Karpas-422 (cell line): ENCODE measurements around the gene CTIF. TPM values are rescaled to one million over a fixed set of nuclear protein-coding genes. Genes with fewer than 3 reads are reported as not detected.

Source experiments
- DNase-seq: peaks from one replicate; pipeline ENCODE4 v3.0.0-alpha.2; 2015
- H2AFZ ChIP-seq: fragments of 200-600 bp; sonication (generic); 2 replicates; pipeline ENCODE4 v1.6.1; 2014; ENCODE audit warnings: antibody characterized with exemption, low read length, mixed read lengths
- H3K27ac ChIP-seq: fragments of 200-600 bp; sonication (generic); 2 replicates; pipeline ENCODE4 v1.5.1; 2014; ENCODE audit warnings: mild to moderate bottlenecking, low read length, moderate library complexity
- H3K27me3 ChIP-seq: fragments of 200-600 bp; sonication (generic); 2 replicates; pipeline ENCODE4 v1.6.1; 2014; ENCODE audit warnings: low read length, mixed read lengths
- H3K36me3 ChIP-seq: fragments of 200-600 bp; sonication (generic); 2 replicates; pipeline ENCODE4 v1.6.1; 2014; ENCODE audit warnings: low read length, mixed read lengths; ENCODE audit not compliant: insufficient read depth
- H3K4me1 ChIP-seq: fragments of 200-600 bp; sonication (generic); 2 replicates; pipeline ENCODE4 v1.6.1; 2014; ENCODE audit warnings: mild to moderate bottlenecking, low read length, mixed read lengths
- H3K4me2 ChIP-seq: fragments of 200-600 bp; sonication (generic); 2 replicates; pipeline ENCODE4 v1.6.1; 2014; ENCODE audit warnings: low read length, low read depth, mild to moderate bottlenecking; ENCODE audit not compliant: poor library complexity, severe bottlenecking
- H3K4me3 ChIP-seq: fragments of 200-600 bp; sonication (generic); 2 replicates; pipeline ENCODE4 v1.5.1; 2014; ENCODE audit warnings: mild to moderate bottlenecking, antibody characterized with exemption, low read length, mixed read lengths
- H3K79me2 ChIP-seq: fragments of 200-600 bp; sonication (generic); 2 replicates; pipeline ENCODE4 v1.6.1; 2014; ENCODE audit warnings: mild to moderate bottlenecking, low read length, mixed read lengths
- H3K9ac ChIP-seq: fragments of 200-600 bp; sonication (generic); 2 replicates; pipeline ENCODE4 v1.6.0; 2014; ENCODE audit warnings: low read length
- H3K9me2 ChIP-seq: fragments of 200-600 bp; sonication (generic), shearing (Covaris generic); replicated peaks from 2 replicates; pipeline ENCODE4 v1.6.0; 2014; ENCODE audit warnings: mild to moderate bottlenecking, low read length, moderate library complexity; ENCODE audit not compliant: insufficient read depth
- H3K9me3 ChIP-seq: fragments of 300-700, 200-600 bp; sonication (generic); 2 replicates; pipeline ENCODE4 v1.6.1; 2014; ENCODE audit warnings: low read length, mixed read lengths
- H4K20me1 ChIP-seq: fragments of 200-600 bp; sonication (generic); 2 replicates; pipeline ENCODE4 v1.6.1; 2014; ENCODE audit warnings: mild to moderate bottlenecking, antibody characterized with exemption, low read length, low read depth; ENCODE audit not compliant: insufficient read depth
- total RNA-seq: library from RNA; depleted of rRNA; stranded (reverse); fragments of >200 nt; shearing (Covaris generic); gene quantifications from 2 replicates; pipeline ENCODE4 v1.2.3, GENCODE V29; 2014; ENCODE audit warnings: low replicate concordance

The CTIF gene
- total RNA-seq, 1 experiment from 2014 or later = 0.60 TPM

GRCh38 chr18:48638896-48639771, 100.3 kb downstream of the CTIF start:
- Histone ChIP-seq H4K20me1 (no peaks in the 10 kb centered on the region), H3K9me3 (no peaks in the 10 kb centered on the region), H3K9me2 (no peaks in the 10 kb centered on the region), H3K36me3 (no peaks in the 10 kb centered on the region), H2AFZ (no peak overlapping the region), H3K79me2 (no peaks in the 10 kb centered on the region), H3K27ac (no peak overlapping the region), H3K27me3 (no peaks in the 10 kb centered on the region), H3K9ac (no peak overlapping the region), H3K4me3 (no peak overlapping the region), H3K4me1 (peaks cover 10% of the 10 kb centered on the region), H3K4me2 (no peak overlapping the region)
- DNase-seq = peak; percentile 27

- H2AFZ ChIP-seq = no peak overlapping the region
- H3K4me2 ChIP-seq = no peak overlapping the region
- peaks cover 10% of the 10 kb centered on the region for H3K4me1 ChIP-seq
- no peak overlapping the region for H3K9ac ChIP-seq
- no peaks in the 10 kb centered on the region for H3K36me3 ChIP-seq
- H3K9me3 ChIP-seq = no peaks in the 10 kb centered on the region
- H4K20me1 ChIP-seq = no peaks in the 10 kb centered on the region
- H3K27me3 ChIP-seq = no peaks in the 10 kb centered on the region
- no peak overlapping the region for H3K27ac ChIP-seq
- no peaks in the 10 kb centered on the region for H3K9me2 ChIP-seq
- no peaks in the 10 kb centered on the region for H3K79me2 ChIP-seq
- peak; percentile 56 for DNase-seq
- H3K4me3 ChIP-seq = no peak overlapping the region
Observed at GRCh38 chr18:48639772-48640432, 101.1 kb downstream of the CTIF start.

- H3K79me2 ChIP-seq = no peaks in the 10 kb centered on the region
- H3K9me2 ChIP-seq = no peaks in the 10 kb centered on the region
- no peaks in the 10 kb centered on the region for H3K9me3 ChIP-seq
- H3K27ac ChIP-seq = no peak overlapping the region
- no peak overlapping the region for H3K9ac ChIP-seq
- no peaks in the 10 kb centered on the region for H3K36me3 ChIP-seq
- DNase-seq = peak; percentile 12
- no peaks in the 10 kb centered on the region for H4K20me1 ChIP-seq
- H3K27me3 ChIP-seq = no peaks in the 10 kb centered on the region
- peaks cover 10% of the 10 kb centered on the region for H3K4me1 ChIP-seq
- H3K4me2 ChIP-seq = no peak overlapping the region
- H2AFZ ChIP-seq = no peak overlapping the region
- no peak overlapping the region for H3K4me3 ChIP-seq
Observed at GRCh38 chr18:48640566-48641270, 101.9 kb downstream of the CTIF start.

- no peak overlapping the region for H3K4me3 ChIP-seq
- H3K4me2 ChIP-seq = no peak overlapping the region
- H3K27ac ChIP-seq = no peak overlapping the region
- peak; percentile 11 for DNase-seq
- no peaks in the 10 kb centered on the region for H3K79me2 ChIP-seq
- no peaks in the 10 kb centered on the region for H3K9me3 ChIP-seq
- H3K9ac ChIP-seq = no peak overlapping the region
- no peaks in the 10 kb centered on the region for H3K9me2 ChIP-seq
- no peaks in the 10 kb centered on the region for H4K20me1 ChIP-seq
- H3K36me3 ChIP-seq = no peaks in the 10 kb centered on the region
- H3K27me3 ChIP-seq = no peaks in the 10 kb centered on the region
- H2AFZ ChIP-seq = no peak overlapping the region
- no peaks in the 10 kb centered on the region for H3K4me1 ChIP-seq
Observed at GRCh38 chr18:48641981-48642380, 103.2 kb downstream of the CTIF start.

GRCh38 chr18:48642503-48642902, 103.7 kb downstream of the CTIF start:
- H3K4me2 ChIP-seq = no peak overlapping the region
- no peaks in the 10 kb centered on the region for H3K79me2 ChIP-seq
- no peaks in the 10 kb centered on the region for H3K36me3 ChIP-seq
- no peak overlapping the region for H3K9ac ChIP-seq
- no peaks in the 10 kb centered on the region for H3K9me2 ChIP-seq
- no peaks in the 10 kb centered on the region for H4K20me1 ChIP-seq
- peak; percentile 28 for DNase-seq
- H3K27ac ChIP-seq = no peak overlapping the region
- no peak overlapping the region for H2AFZ ChIP-seq
- no peak overlapping the region for H3K4me3 ChIP-seq
- H3K9me3 ChIP-seq = no peaks in the 10 kb centered on the region
- H3K4me1 ChIP-seq = no peaks in the 10 kb centered on the region
- H3K27me3 ChIP-seq = no peaks in the 10 kb centered on the region

- no peak overlapping the region for H3K27ac ChIP-seq
- no peaks in the 10 kb centered on the region for H3K36me3 ChIP-seq
- no peak overlapping the region for H3K9ac ChIP-seq
- no peak overlapping the region for H3K4me2 ChIP-seq
- DNase-seq = peak; percentile 21
- no peaks in the 10 kb centered on the region for H3K4me1 ChIP-seq
- H3K79me2 ChIP-seq = no peaks in the 10 kb centered on the region
- no peak overlapping the region for H2AFZ ChIP-seq
- no peaks in the 10 kb centered on the region for H3K9me3 ChIP-seq
- no peak overlapping the region for H3K4me3 ChIP-seq
- H3K27me3 ChIP-seq = no peaks in the 10 kb centered on the region
- no peaks in the 10 kb centered on the region for H4K20me1 ChIP-seq
- H3K9me2 ChIP-seq = no peaks in the 10 kb centered on the region
Observed at GRCh38 chr18:48643262-48643661, 104.4 kb downstream of the CTIF start.

- Histone ChIP-seq H3K79me2 (no peaks in the 10 kb centered on the region), H3K36me3 (no peaks in the 10 kb centered on the region), H3K27me3 (no peaks in the 10 kb centered on the region), H3K9me3 (no peaks in the 10 kb centered on the region), H3K4me3 (no peak overlapping the region), H4K20me1 (no peaks in the 10 kb centered on the region), H3K9me2 (no peaks in the 10 kb centered on the region), H2AFZ (no peak overlapping the region), H3K9ac (no peak overlapping the region), H3K4me2 (no peak overlapping the region), H3K4me1 (no peaks in the 10 kb centered on the region), H3K27ac (no peak overlapping the region)
- DNase-seq = no peak
Observed at GRCh38 chr18:48644029-48644428, 105.2 kb downstream of the CTIF start.

- Histone ChIP-seq H3K9me2 (no peaks in the 10 kb centered on the region), H3K4me1 (no peaks in the 10 kb centered on the region), H3K27me3 (no peaks in the 10 kb centered on the region), H4K20me1 (no peaks in the 10 kb centered on the region), H3K36me3 (no peaks in the 10 kb centered on the region), H3K27ac (no peak overlapping the region), H3K79me2 (no peaks in the 10 kb centered on the region), H3K4me3 (no peak overlapping the region), H2AFZ (no peak overlapping the region), H3K4me2 (no peak overlapping the region), H3K9me3 (no peaks in the 10 kb centered on the region), H3K9ac (no peak overlapping the region)
- peak; percentile 9 for DNase-seq
Observed at GRCh38 chr18:48645427-48646002, 106.7 kb downstream of the CTIF start.
